K562 (cell line): ENCODE data around the gene DOCK7. TPM values are rescaled to one million over a fixed set of nuclear protein-coding genes. Genes with fewer than 3 reads are reported as not detected.
A peak's percentile ranks its signal among the peaks of the same experiment; 100 is the strongest.

Experiments
- ATAC-seq: fragments of 200-7000 bp; cut with Tn5 transposase; 3 replicates; pipeline ENCODE4 v1.9.1; 2020; ENCODE audit warnings: moderate library complexity
- BruUV-seq: library from RNA; stranded (reverse); fragments of 400-500 nt; replicated peaks from 2 replicates; lab custom pipeline; 2021; lab: Mats Ljungman, UMichigan
- CTCF ChIA-PET: fragments of 300-600 bp; formaldehyde crosslinking; extraction: SDS; loops from one replicate; lab custom pipeline; 2021; ENCODE audit warnings: low intra/inter-chr PET ratio; lab: Yijun Ruan, JAX
- POLR2A ChIA-PET: fragments of 300-600, 350-650 bp; sonication (Branson Sonifier 250); formaldehyde crosslinking; extraction: SDS; loops from one replicate; lab custom pipeline; 2021; ENCODE audit warnings: antibody characterized with exemption, inconsistent platforms; lab: Yijun Ruan, JAX
- DNase-seq, 4 experiments: peaks; one replicate each; pipeline versions ENCODE4 v3.0.0 to v3.0.0-alpha.2; 2011 to 2018; ENCODE audit warnings: low spot score in 3 of 4, mixed read lengths in 3 of 4; ENCODE audit errors: extremely low read depth in 1 of 4
- FAIRE-seq: peaks from 2 replicates; lab custom pipeline; 2011; peaks lifted over from hg19 to GRCh38; lab: Jason Lieb, UNC
- H2AFZ ChIP-seq: 2 replicates; pipeline ENCODE4 v1.6.0; 2011; ENCODE audit warnings: low read depth, low read length, control low read depth, inconsistent platforms
- H3K27ac ChIP-seq: fragments of 200-600 bp; 3 replicates; pipeline ENCODE4 v1.8.0; 2011; ENCODE audit warnings: low read depth, mild to moderate bottlenecking, control low read depth, inconsistent platforms, low read length, moderate library complexity, mixed read lengths; ENCODE audit errors: extremely low read depth
- H3K27me3 ChIP-seq, 2 experiments: fragments of 300-600 bp in 1 of 2; 2 replicates in 1 of 2; 3 replicates in 1 of 2; pipeline versions ENCODE4 v1.6.0 to v1.8.0; 2011; ENCODE audit warnings: inconsistent platforms in 2 of 2, low read length in 2 of 2, mild to moderate bottlenecking in 1 of 2, mixed read lengths in 1 of 2, moderate library complexity in 1 of 2; ENCODE audit not compliant: control insufficient read depth in 2 of 2, insufficient read depth in 2 of 2
- H3K36me3 ChIP-seq: fragments of 300-600 bp; 3 replicates; pipeline ENCODE4 v1.8.0; 2011; ENCODE audit warnings: mild to moderate bottlenecking, low read length, inconsistent platforms; ENCODE audit not compliant: control insufficient read depth, insufficient read depth
- H3K4me1 ChIP-seq, 2 experiments: fragments of 200-600 bp in 1 of 2; replicated peaks in 1 of 2; 2 replicates in 1 of 2; 3 replicates in 1 of 2; pipeline versions ENCODE4 v1.5.1 to v1.8.0; 2011; ENCODE audit warnings: inconsistent platforms in 2 of 2, low read length in 2 of 2, mild to moderate bottlenecking in 1 of 2, mixed read lengths in 1 of 2, moderate library complexity in 1 of 2; ENCODE audit not compliant: control insufficient read depth in 2 of 2, insufficient read depth in 2 of 2
- H3K4me2 ChIP-seq: 2 replicates; pipeline ENCODE4 v1.6.1; 2011; ENCODE audit warnings: low read length, control low read depth, inconsistent platforms, mixed read lengths; ENCODE audit not compliant: insufficient read depth
- H3K4me3 ChIP-seq: fragments of 200-600 bp; sonication (generic), shearing (Covaris generic); 2 replicates; pipeline ENCODE4 v1.5.1; 2016; ENCODE audit warnings: control low read depth, inconsistent platforms
- H3K79me2 ChIP-seq: fragments of 200-600 bp; 3 replicates; pipeline ENCODE4 v1.8.0; 2011; ENCODE audit warnings: low read length, inconsistent platforms; ENCODE audit not compliant: control insufficient read depth, insufficient read depth
- H3K9ac ChIP-seq, 2 experiments: 2 replicates each; pipeline versions ENCODE4 v1.6.0 to v1.6.1; 2011; ENCODE audit warnings: low read depth in 2 of 2, low read length in 2 of 2, control low read depth in 1 of 2, inconsistent platforms in 1 of 2, mild to moderate bottlenecking in 1 of 2, mixed read lengths in 1 of 2; ENCODE audit not compliant: insufficient read depth in 1 of 2
- H3K9me1 ChIP-seq: one replicate; pipeline ENCODE4 v1.6.0; 2011; ENCODE audit warnings: inconsistent platforms, mild to moderate bottlenecking, low read length, moderate library complexity; ENCODE audit not compliant: control insufficient read depth, insufficient read depth
- H3K9me3 ChIP-seq: replicated peaks from 2 replicates; pipeline ENCODE4 v1.5.1; 2011; ENCODE audit warnings: low read depth, low read length, inconsistent platforms; ENCODE audit not compliant: control insufficient read depth, insufficient read depth
- H4K20me1 ChIP-seq: replicated peaks from 2 replicates; pipeline ENCODE4 v1.6.1; 2011; ENCODE audit warnings: low read length, inconsistent platforms, mixed read lengths; ENCODE audit not compliant: control insufficient read depth, insufficient read depth
- CCNT2 ChIP-seq: IDR thresholded peaks from 2 replicates; pipeline ENCODE4 v1.6.1; 2011; ENCODE audit warnings: borderline replicate concordance, low read depth, mild to moderate bottlenecking, moderate library complexity, mixed read lengths, low read length; ENCODE audit not compliant: insufficient read length; ENCODE audit errors: extremely low read depth
- ELF1 ChIP-seq: fragments of 200-800 bp; sonication (Bioruptor generic); IDR thresholded peaks from 2 replicates; pipeline ENCODE4 v1.6.1; 2016; ENCODE audit warnings: missing genetic modification characterization, missing compliant biosample characterization
- GTF2B ChIP-seq: IDR thresholded peaks from 2 replicates; pipeline ENCODE4 v1.6.1; 2011; ENCODE audit not compliant: insufficient read length; ENCODE audit errors: extremely low read depth
- SUPT5H ChIP-seq: fragments of 450-650 bp; IDR thresholded peaks from 2 replicates; pipeline ENCODE4 v1.6.1; 2016
- TFAP4 ChIP-seq: sonication (generic); formaldehyde crosslinking; IDR thresholded peaks from 2 replicates; pipeline ENCODE4 v1.8.0; 2022; ENCODE audit warnings: missing genetic modification reagents, mild to moderate bottlenecking, moderate library complexity, borderline replicate concordance
- ZNF239 ChIP-seq: fragments of 250-450 bp; sonication (Bioruptor Pico); IDR thresholded peaks from 2 replicates; pipeline ENCODE4 v1.4.0; 2020; ENCODE audit warnings: mild to moderate bottlenecking
- ZNF518B ChIP-seq: fragments of 250-450 bp; sonication (Bioruptor Pico); IDR thresholded peaks from 2 replicates; pipeline ENCODE4 v1.5.0; 2021; ENCODE audit warnings: mild to moderate bottlenecking, moderate library complexity
- ZNF589 ChIP-seq: fragments of 200-800 bp; sonication (Bioruptor generic); IDR thresholded peaks from 2 replicates; pipeline ENCODE4 v1.6.1; 2016; ENCODE audit warnings: low read depth, missing genetic modification characterization, missing compliant biosample characterization
- ZSCAN32 ChIP-seq: fragments of 450-650 bp; formaldehyde crosslinking; IDR thresholded peaks from 2 replicates; pipeline ENCODE4 v1.4.0; 2020; ENCODE audit warnings: mild to moderate bottlenecking, moderate library complexity
- WGBS: fragments of 100-300 bp; shearing (Covaris generic); methylation state at CpG from one replicate; pipeline ENCODE4 v1.1.6; 2016; ENCODE audit warnings: low coverage, mixed read lengths; ENCODE audit not compliant: insufficient coverage; ENCODE audit errors: missing lambda C conversion rate; 5-methylcytosine and 5-hydroxymethylcytosine counted together
- in situ Hi-C: fragments of 300-500 bp; cut with MboI; formaldehyde crosslinking; loops from 4 replicates; pipeline ENCODE4 v1.15.0; 2018; ENCODE audit warnings: inconsistent platforms, mixed read lengths
- intact Hi-C: fragments of 100-400 bp; cut with micrococcal nuclease; formaldehyde crosslinking; loops from 2 replicates; pipeline ENCODE4 v1.14.2; 2022
- polyA plus RNA-seq, 8 experiments: library from polyadenylated mRNA; depleted of rRNA in 4 of 8; stranded (reverse) in 5 of 8; unstranded in 3 of 8; fragments of >200 nt; fragmentation: Nextera tagmentation in 2 of 8; fragmentation: Illumina TruSeq in 1 of 8; extraction: Ambion mirVana in 2 of 8; extraction: Trizol in 1 of 8; gene quantifications; 2 replicates each; pipeline versions ENCODE4 v1.2.1 to v1.2.3, GENCODE V29; 2011 to 2014; ENCODE audit warnings: inconsistent platforms in 1 of 8, missing spikeins in 1 of 8
- total RNA-seq, 7 experiments: library from RNA; depleted of rRNA in 6 of 7; stranded (reverse); fragments of >200 nt in 6 of 7; fragmentation: Illumina TruSeq in 2 of 7; extraction: Trizol in 2 of 7; gene quantifications; 2 replicates each; pipeline versions ENCODE4 v1.2.1 to v1.2.3, GENCODE V29; 2011 to 2021; ENCODE audit warnings: low replicate concordance in 1 of 7

The DOCK7 gene
- total and polyA plus RNA-seq, 9 of the 15 experiments (the other 6 are each of a cell fraction or from before 2014, with no cell fraction given), result 4.9 to 35.1 (median 12.6) TPM

GRCh38 chr1:62450301-62450700, 237.9 kb downstream of the DOCK7 start:
- H3K79me2 ChIP-seq, result peaks cover 11% of the 10 kb centered on the region; the same call in 1 of the 3 replicates
- no peak for FAIRE-seq
- H3K4me3 ChIP-seq, result no peak overlapping the region
- H4K20me1 ChIP-seq, result no peaks in the 10 kb centered on the region
- H3K9ac ChIP-seq, result no peak overlapping the region
- H3K27ac ChIP-seq, result no peak overlapping the region
- intact Hi-C loops (no loop called here), in situ Hi-C loops (no loop called here)
- no peaks in the 10 kb centered on the region for H3K9me1 ChIP-seq
- no peak overlapping the region for H2AFZ ChIP-seq
- H3K36me3 ChIP-seq, result peaks cover 82% of the 10 kb centered on the region
- 88% methylated on average over 2 of the region's 2 CpGs for WGBS
- DNase-seq, result no peak
- BruUV-seq, result no TSS peak
- ChIA-PET POLR2A (interaction anchor here (0.6 to 1.7 kb wide), 3 partner anchors 10 to 98 kb away, joined by 3 to 7 read pairs (median 3); no protein-coding TSS in a partner anchor), CTCF (no interaction called here)
- no peak overlapping the region for H3K4me2 ChIP-seq
- no peaks in the 10 kb centered on the region for H3K27me3 ChIP-seq
- H3K4me1 ChIP-seq, result no peaks in the 10 kb centered on the region
- TF ChIP-seq SUPT5H (peak; percentile 14; the same call in 1 of the 2 replicates), ZNF589 (CRISPR knock-in tag) (no peak)
- H3K9me3 ChIP-seq, result no peaks in the 10 kb centered on the region
- no peak for ATAC-seq

- no TSS peak for BruUV-seq
- TF ChIP-seq TFAP4 (CRISPR knock-in tag), result no peak
- TF ChIP-seq ZNF239, result no peak
- no peak for TF ChIP-seq ZNF518B (CRISPR knock-in tag)
- TF ChIP-seq CCNT2, result no peak
- no peak for TF ChIP-seq ELF1 (tag)
- TF ChIP-seq GTF2B, result no peak
- TF ChIP-seq ZSCAN32, result no peak
Observed at GRCh38 chr1:62448221-62448933, 239.8 kb downstream of the DOCK7 start.

More at GRCh38 chr1:62448221-62448933, 239.8 kb downstream of the DOCK7 start:
- Histone ChIP-seq H3K27ac (no peak overlapping the region), H3K27me3 (no peaks in the 10 kb centered on the region), H3K36me3 (peaks cover 91% of the 10 kb centered on the region), H3K4me2 (no peak overlapping the region), H3K4me3 (no peak overlapping the region), H3K4me1 (no peaks in the 10 kb centered on the region), H2AFZ (no peak overlapping the region), H3K79me2 (peaks cover 28% of the 10 kb centered on the region; the same call in 2 of the 3 replicates), H3K9me1 (no peaks in the 10 kb centered on the region), H3K9me3 (no peaks in the 10 kb centered on the region), H3K9ac (no peak overlapping the region), H4K20me1 (no peaks in the 10 kb centered on the region)
- in situ Hi-C loops (no loop called here), intact Hi-C loops (no loop called here)
- ChIA-PET POLR2A (interaction anchor here (0.6 to 2.6 kb wide), 3 partner anchors 9 to 11 kb away, joined by 3 to 12 read pairs (median 7); partner anchors contain the start of gene USP1), CTCF (no interaction called here)
- FAIRE-seq (no peak), DNase-seq (no peak), ATAC-seq (no peak)
- 85% methylated on average over 3 of the region's 3 CpGs for WGBS
